Thymus (tissue), 11 donors: ENCODE data around the gene BCL7C. TPM values are rescaled to one million over a fixed set of nuclear protein-coding genes. Genes with fewer than 3 reads are reported as not detected.
A peak's percentile ranks its signal among the peaks of the same experiment; 100 is the strongest.

Experiments
- DNase-seq, 9 donors: peaks; one replicate each; pipeline ENCODE4 v3.0.0-alpha.2; 2013; ENCODE audit warnings: low spot score in 9 of 9, low read depth in 6 of 9, missing footprints in 1 of 9
- H3K27ac ChIP-seq, 2 donors: one replicate each; pipeline ENCODE4 v1.5.1; 2013; ENCODE audit warnings: control low read depth in 1 of 2, low read depth in 1 of 2, low read length in 1 of 2, mild to moderate bottlenecking in 1 of 2, moderate library complexity in 1 of 2
- H3K27me3 ChIP-seq, 2 donors: one replicate each; pipeline ENCODE4 v1.5.1; 2013; ENCODE audit warnings: low read length in 1 of 2; ENCODE audit not compliant: control insufficient read depth in 2 of 2, insufficient read depth in 1 of 2
- H3K36me3 ChIP-seq, 2 donors: one replicate each; pipeline ENCODE4 v1.5.1; 2013; ENCODE audit warnings: low read length in 1 of 2, mild to moderate bottlenecking in 1 of 2, moderate library complexity in 1 of 2; ENCODE audit not compliant: control insufficient read depth in 2 of 2, insufficient read depth in 2 of 2
- H3K4me1 ChIP-seq, 2 donors: one replicate each; pipeline ENCODE4 v1.5.1; 2013; ENCODE audit warnings: low read length in 2 of 2; ENCODE audit not compliant: control insufficient read depth in 2 of 2, insufficient read depth in 2 of 2
- H3K4me3 ChIP-seq, 2 donors: one replicate each; pipeline ENCODE4 v1.5.1; 2013; ENCODE audit warnings: low read length in 2 of 2, control low read depth in 1 of 2, mild to moderate bottlenecking in 1 of 2
- H3K9me3 ChIP-seq, 2 donors: one replicate each; pipeline ENCODE4 v1.5.1; 2013; ENCODE audit warnings: low read length in 1 of 2, mild to moderate bottlenecking in 1 of 2; ENCODE audit not compliant: control insufficient read depth in 2 of 2, insufficient read depth in 1 of 2
- WGBS: extraction: QIAGEN DNeasy Blood & Tissue Kit; methylation state at CpG from one replicate; pipeline ENCODE4 v1.1.7; 2013; 5-methylcytosine and 5-hydroxymethylcytosine counted together
- polyA plus RNA-seq: library from polyadenylated mRNA; stranded (reverse); fragments of 200-250 nt; gene quantifications from one replicate; pipeline ENCODE4 v1.2.3, GENCODE V29; 2013
- total RNA-seq: library from RNA; stranded (reverse); fragments of 120-200 nt; gene quantifications from one replicate; pipeline ENCODE4 v1.2.4, GENCODE V29; 2013
- donor health status: healthy.

Gene BCL7C
- total and polyA plus RNA-seq, 2 donors = 26.7 to 29.2 TPM

DNA sequence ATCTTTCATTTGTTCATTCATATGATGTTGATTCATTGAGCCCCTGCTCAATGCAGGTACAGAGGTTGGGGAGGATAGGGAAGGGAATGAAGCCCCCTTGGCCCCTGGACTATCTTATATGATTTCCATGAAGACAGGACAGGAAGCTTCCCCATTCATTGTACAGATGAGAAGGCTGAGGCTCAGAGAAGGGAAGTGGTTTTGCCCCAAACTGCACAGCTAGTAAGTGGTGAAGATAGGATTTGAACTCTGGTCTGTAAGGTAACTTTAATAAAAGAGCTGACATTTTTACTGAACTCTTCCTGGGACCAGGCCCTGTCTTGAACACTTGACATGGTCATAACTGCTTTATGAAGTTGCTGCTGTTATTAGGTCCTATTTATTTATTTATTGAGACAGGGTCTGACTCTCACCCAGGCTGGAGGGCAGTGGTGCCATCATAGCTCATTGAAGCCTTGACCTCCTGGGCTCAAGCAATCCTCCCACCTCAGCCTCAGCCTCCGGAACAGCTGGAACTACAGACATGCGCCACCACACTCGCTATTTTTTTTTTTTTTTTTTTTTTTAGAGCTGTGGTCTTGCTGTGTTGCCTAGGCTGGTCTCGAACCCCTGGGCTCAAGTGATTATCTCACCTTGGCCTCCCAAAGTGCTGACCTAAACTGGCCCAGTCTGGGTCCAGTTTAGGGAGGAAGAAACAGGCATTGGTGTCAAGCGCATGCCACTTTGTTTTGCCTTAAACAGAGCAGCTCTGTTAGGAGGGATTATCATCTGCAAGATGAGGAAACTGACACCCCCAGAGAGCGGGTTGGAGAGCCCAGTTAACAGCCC lies 7.5 kb upstream of the BCL7C start:
- Histone ChIP-seq H3K9me3 (peaks cover 0 to 20% of the 10 kb centered on the region in 2 donors), H3K4me3 (peak overlapping the region; percentile 58 to 71), H3K4me1 (peaks cover 29 to 44% of the 10 kb centered on the region in 2 donors), H3K27ac (peak overlapping the region; percentile 68 to 98), H3K27me3 (no peaks in the 10 kb centered on the region), H3K36me3 (no peaks in the 10 kb centered on the region)
- 38% methylated on average over 6 of the region's 6 CpGs for WGBS
- DNase-seq = peak in 1 of 9 donors; percentile 52

- Histone ChIP-seq H3K36me3 (no peaks in the 10 kb centered on the region), H3K27ac (no peak overlapping the region), H3K4me1 (peaks cover 29 to 52% of the 10 kb centered on the region in 2 donors), H3K9me3 (peaks cover 0 to 20% of the 10 kb centered on the region in 2 donors), H3K27me3 (no peaks in the 10 kb centered on the region), H3K4me3 (no peak overlapping the region)
- 97% methylated on average over 5 of the region's 5 CpGs for WGBS
- no peak for DNase-seq
Observed at GRCh38 chr16:30900588-30900987, 6.7 kb upstream of the BCL7C start.

DNA sequence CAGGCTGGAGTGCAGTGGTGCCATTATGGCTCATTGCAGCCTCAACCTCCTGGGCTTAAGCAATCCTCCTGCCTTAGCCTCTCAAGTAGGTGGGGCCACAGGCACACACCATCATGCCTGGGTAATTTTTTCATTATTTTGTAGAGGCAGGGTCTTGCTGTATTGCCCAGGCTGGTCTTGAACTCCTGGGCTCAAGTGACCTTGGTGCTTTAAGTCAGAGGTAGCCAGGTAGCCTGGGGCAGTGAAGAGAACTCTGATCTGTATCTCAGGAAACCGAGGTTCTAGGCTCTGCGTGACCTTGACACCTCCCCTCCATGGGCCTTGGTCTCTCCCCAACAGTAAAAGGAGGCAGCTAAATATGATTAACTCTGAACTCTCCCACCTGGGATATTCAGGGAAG lies 5.9 kb upstream of the BCL7C start:
- DNase-seq = no peak
- Histone ChIP-seq H3K4me1 (peaks cover 29 to 53% of the 10 kb centered on the region in 2 donors), H3K27me3 (no peaks in the 10 kb centered on the region), H3K27ac (no peak overlapping the region), H3K4me3 (no peak overlapping the region), H3K36me3 (no peaks in the 10 kb centered on the region), H3K9me3 (peaks cover 0 to 18% of the 10 kb centered on the region in 2 donors)
- 87% methylated on average over 2 of the region's 2 CpGs for WGBS

GRCh38 chr16:30896889-30897733 lies 3.2 kb upstream of the BCL7C start:
- Histone ChIP-seq H3K9me3 (no peaks in the 10 kb centered on the region), H3K27me3 (no peaks in the 10 kb centered on the region), H3K4me3 (peak overlapping the region; percentile 60 to 61), H3K36me3 (peaks cover 0 to 4% of the 10 kb centered on the region in 2 donors), H3K27ac (peak overlapping the region; percentile 92 to 95), H3K4me1 (peaks cover 26 to 49% of the 10 kb centered on the region in 2 donors)
- 21% methylated on average over 31 of the region's 31 CpGs for WGBS
- peak in 7 of 9 donors; percentile 63 to 90 (median 83) for DNase-seq

DNA sequence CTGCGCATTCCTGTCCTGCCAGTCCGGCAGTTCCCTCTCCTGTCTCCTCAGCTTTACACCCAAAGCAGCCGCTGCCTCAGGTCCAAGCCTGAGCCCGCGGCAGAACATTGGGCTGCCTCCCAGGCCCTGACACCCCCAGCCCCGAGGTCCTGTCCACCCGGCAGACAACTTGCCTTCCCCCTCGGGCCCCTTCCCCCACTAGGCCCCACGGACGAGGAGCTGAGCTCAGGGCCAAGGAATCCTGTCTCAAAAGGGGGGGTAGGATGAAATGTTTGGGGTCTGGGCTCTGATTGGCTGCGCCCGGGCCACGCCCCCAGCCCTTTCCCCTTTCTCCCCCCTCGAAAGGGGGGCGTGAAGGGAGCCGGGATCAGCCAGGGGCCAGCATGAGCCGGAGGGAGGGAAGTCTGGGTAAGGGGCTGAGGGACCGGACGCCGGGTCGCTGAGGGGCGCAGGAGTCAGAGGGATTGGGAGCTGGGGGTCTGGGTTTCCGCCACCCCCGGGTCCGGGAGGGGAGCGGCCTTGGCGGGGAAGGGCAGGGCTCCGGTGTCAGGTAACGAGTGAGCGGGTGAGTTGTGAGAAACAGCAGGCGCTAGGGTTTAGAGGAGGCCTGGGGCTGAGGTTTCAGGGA lies 2.5 kb upstream of the BCL7C start, which contains the start of gene CTF1:
TSS of gene CTF1 (plus strand) at position 354 of the 628 bp plus-strand sequence. CDS start at position 384, 30 bp downstream.
- no peaks in the 10 kb centered on the region for H3K27me3 ChIP-seq
- DNase-seq = peak in 1 of 9 donors; percentile 54
- H3K36me3 ChIP-seq = peaks cover 0 to 8% of the 10 kb centered on the region in 2 donors
- H3K4me3 ChIP-seq = peak within 1 kb of the TSS; percentile 60 to 61
- peak within 1 kb of the TSS; percentile 92 to 95 for H3K27ac ChIP-seq
- WGBS = 26% methylated on average over 31 of the region's 31 CpGs
- H3K9me3 ChIP-seq = no peaks in the 10 kb centered on the region
- H3K4me1 ChIP-seq = peaks cover 22 to 44% of the 10 kb centered on the region in 2 donors

DNA sequence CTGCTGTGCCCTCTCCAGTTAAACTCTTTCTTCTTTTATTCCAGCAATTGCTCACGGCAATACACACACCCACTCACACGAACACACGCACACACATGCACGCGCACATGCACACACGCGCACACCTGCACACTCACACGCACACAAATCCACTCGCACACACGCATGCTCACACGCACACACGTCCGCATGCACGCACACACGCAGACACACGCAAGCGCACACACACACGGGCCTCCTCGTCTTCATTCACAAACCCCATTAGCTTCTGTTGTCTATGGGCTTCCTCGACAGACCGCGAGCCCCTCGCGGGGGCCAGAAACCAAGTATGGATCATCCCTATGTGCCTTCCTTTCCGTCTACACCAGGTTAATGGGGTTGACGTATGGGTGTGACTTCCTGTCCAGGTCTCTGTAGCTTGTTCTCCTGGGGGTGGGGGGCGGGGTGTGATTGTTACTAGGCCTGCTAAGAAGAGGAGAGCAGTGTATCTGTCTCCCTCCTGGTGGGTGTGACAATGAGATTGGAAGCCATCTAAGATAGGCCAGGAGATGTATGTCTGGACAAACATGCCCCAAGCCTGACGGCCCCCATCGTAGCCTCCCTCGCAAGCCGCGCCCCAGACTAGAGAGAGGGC lies 1.9 kb upstream of the BCL7C start:
- peaks cover 18 to 40% of the 10 kb centered on the region in 2 donors for H3K4me1 ChIP-seq
- peak overlapping the region in 1 of 2 donors; percentile 60 for H3K4me3 ChIP-seq
- H3K36me3 ChIP-seq = peaks cover 0 to 10% of the 10 kb centered on the region in 2 donors
- peak overlapping the region; percentile 92 to 95 for H3K27ac ChIP-seq
- 94% methylated on average over 32 of the region's 32 CpGs for WGBS
- no peaks in the 10 kb centered on the region for H3K9me3 ChIP-seq
- DNase-seq = no peak
- no peaks in the 10 kb centered on the region for H3K27me3 ChIP-seq

- H3K4me1 ChIP-seq = peaks cover 18 to 40% of the 10 kb centered on the region in 2 donors
- 74% methylated on average over 16 of the region's 16 CpGs for WGBS
- no peaks in the 10 kb centered on the region for H3K9me3 ChIP-seq
- peak overlapping the region; percentile 30 to 79 for H3K4me3 ChIP-seq
- H3K27me3 ChIP-seq = no peaks in the 10 kb centered on the region
- no peak for DNase-seq
- H3K27ac ChIP-seq = peak overlapping the region; percentile 70 to 94
- peaks cover 0 to 15% of the 10 kb centered on the region in 2 donors for H3K36me3 ChIP-seq
Observed at GRCh38 chr16:30894540-30895368, 877 bp upstream of the BCL7C start.

DNA sequence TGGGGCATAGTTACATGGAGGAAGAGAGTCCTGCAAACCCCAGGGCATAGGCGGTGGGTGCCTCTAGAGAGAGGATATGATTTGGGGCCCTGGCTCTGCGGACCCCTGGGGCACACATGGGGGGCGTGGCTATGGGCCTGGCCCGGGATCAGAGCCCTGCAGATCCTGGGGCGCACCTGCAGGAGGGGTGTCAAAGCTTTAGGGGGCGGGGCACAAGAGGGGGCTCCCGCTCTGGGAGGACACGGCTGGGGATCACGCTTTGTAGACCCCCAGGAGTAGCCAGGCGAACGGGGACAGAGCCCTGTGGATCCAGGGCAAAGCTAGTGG lies 497 bp downstream of the BCL7C start:
- peak in 1 of 9 donors; percentile 32 for DNase-seq
- Histone ChIP-seq H3K27ac (peak overlapping the region in 1 of 2 donors; percentile 94), H3K36me3 (peaks cover 10 to 27% of the 10 kb centered on the region in 2 donors), H3K4me3 (peak overlapping the region; percentile 62 to 79), H3K9me3 (no peaks in the 10 kb centered on the region), H3K27me3 (no peaks in the 10 kb centered on the region), H3K4me1 (peaks cover 18 to 40% of the 10 kb centered on the region in 2 donors)
- 1% methylated on average over 11 of the region's 11 CpGs for WGBS
